Stimulated activated CD4-positive, alpha-beta T cell treated with anti-CD3 and anti-CD28 coated beads, Interleukin-1b, Interleukin-23, amount 100 ng/mL, for 4 hours (primary cell): ENCODE data around the gene LRRK1.
"Not testable (repeated sequence)": the region's sequence is repeated elsewhere in the genome, so short reads cannot be mapped to it uniquely, and the experiment has no call there.

ENCODE experiments used
- DNase-seq, 2 donors: peaks; one replicate each; pipeline ENCODE4 v3.0.0-alpha.2; 2020; ENCODE audit warnings: low read depth in 2 of 2

Gene LRRK1

GRCh38 chr15:101069654-101069973, 150.5 kb downstream of the LRRK1 start:
- DNase-seq, result no peak

DNA sequence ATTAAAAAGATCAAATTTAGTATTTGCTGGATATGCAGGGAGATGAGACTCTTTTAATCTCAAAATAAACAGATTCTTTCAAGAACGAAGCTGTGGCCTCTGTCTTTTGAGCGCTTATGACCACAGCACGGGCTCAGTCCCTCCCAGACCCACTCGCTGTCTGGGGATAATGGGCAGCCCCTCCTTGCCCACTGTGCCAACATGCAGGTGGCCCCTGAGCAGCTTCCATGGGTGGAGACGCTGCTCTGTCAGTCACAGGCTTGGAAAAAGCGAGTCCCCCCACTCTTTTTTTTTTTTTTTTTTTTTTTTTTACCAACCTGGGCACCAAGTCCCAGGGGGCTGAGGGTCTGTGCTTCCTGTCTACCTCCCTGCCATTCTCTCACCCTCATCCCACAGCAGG, 150.9 kb downstream of the LRRK1 start:
- no peak for DNase-seq

DNA sequence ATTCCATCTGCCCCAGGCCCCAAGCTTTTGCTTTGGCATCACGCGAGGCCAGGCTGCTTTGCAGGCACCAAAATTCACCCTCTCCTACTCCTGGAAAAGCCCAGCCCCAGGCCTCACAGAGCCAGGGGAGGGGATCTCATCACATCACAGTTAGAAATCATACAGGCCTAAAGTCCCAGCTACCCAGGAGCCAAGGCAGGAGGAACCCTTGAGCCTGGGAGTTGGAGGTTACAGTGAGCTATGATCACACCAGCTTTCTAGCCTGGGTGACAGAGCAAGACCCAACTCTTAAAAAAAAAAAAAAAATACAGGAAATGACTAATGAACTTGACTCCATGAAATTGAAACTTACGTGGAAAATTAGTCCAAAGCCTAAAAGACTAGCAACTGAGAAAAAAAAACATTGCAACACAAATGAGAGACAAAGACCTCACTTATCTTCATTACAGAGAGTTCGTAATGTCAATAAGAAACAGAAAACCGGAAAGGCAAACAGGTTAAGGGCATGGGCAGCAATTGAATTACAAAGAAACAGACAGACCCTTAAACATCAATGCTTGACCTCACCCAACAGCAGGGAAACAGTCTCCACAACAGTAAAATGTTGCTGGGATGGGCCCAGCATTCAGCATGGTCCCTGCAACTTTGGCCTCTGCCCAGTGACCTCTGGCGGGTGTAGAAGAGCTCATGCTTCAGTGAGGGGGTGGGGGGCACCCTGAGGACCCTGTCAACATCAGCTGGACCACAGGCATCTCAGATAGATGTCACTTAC, 151.5 kb downstream of the LRRK1 start:
- no peak for DNase-seq

- no peak for DNase-seq
Observed at GRCh38 chr15:101071651-101072050, 152.5 kb downstream of the LRRK1 start.

DNA sequence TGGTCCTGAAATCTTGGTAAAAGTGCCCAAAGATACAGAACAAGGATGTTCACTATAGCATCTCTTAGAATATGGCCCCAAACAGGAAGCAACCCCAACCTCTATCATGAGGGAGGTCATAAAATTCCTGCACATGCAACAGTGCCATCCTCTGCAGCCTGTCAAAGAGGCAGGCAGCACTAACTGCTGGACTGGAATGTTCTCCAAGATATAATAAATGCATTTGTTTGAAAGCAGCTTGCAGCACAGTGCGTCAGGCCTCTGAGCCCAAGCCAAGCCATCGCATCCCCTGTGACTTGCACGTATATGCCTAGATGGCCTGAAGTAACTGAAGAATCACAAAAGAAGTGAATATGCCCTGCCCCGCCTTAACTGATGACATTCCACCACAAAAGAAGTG, 153.1 kb downstream of the LRRK1 start:
- DNase-seq, result not testable (repeated sequence)

GRCh38 chr15:101077806-101078668, 158.9 kb downstream of the LRRK1 start:
- not testable (repeated sequence) for DNase-seq

DNA sequence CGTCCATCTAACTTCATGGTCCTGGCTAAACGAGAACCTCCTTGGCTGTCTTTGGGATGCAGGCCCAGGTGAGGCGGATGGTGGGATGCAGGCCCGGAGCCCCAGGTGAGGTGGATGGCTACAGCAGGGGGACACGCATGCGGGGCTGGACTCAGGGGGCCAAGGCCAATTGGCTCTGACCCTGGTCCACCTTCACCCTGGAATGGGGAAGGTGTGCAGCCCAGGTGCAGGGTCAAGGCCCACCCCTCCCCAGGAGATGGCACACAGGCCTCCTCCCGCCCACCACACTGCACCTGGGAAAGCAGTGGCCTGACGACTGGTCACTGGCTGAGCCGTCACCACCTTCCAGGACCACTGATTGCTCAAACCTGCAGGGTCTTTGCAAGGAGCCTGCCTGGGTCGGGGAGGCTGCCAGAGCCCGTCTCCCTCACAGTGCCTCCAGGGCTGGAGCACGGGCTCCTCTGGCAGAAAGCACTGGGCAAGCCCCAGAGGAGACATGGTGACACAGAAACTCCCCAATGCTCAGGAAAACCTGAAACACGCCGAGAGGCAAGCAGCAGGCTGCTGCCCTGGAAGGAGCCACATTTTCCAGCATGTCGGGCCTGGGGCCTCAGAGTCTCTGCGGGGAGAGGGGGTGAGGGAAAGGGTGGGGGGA, 159.6 kb downstream of the LRRK1 start:
- no peak for DNase-seq

DNA sequence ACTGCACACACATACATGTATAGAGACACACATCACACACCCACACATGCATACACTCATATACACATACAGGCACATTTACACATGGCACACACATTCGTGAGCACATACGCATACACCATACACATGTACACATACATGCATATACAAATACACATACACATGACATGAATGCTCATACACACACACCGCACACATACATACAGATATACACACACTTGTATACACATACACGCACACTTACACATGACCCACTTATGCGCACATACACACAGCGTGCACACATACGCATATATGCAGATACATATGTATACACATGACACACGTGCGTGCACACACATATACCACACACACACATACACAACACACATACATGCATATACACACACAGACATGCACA, 162.7 kb downstream of the LRRK1 start:
- DNase-seq, result no peak

- DNase-seq, result no peak
Observed at GRCh38 chr15:101083336-101084045, 164.3 kb downstream of the LRRK1 start.

DNA sequence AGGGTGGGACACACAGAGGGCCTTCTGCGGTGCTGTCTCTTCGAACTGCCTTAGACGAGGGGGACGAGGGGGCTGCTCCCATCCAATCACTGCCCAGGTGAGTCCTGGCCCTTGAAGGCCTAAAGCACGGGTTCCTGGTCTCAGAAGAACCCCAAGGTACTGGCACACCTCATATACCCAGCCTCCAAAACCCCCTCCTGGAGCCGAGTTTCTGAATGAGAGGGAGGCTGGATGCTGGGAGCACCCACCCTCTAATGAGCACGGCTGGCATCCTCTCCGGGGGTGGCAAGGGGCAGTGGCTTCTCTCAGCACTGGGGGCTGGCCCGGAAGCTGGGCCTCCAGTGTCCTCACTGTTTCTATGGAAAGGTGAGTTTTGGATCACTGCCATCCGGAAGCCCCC, 165.6 kb downstream of the LRRK1 start:
- DNase-seq, result no peak

DNA sequence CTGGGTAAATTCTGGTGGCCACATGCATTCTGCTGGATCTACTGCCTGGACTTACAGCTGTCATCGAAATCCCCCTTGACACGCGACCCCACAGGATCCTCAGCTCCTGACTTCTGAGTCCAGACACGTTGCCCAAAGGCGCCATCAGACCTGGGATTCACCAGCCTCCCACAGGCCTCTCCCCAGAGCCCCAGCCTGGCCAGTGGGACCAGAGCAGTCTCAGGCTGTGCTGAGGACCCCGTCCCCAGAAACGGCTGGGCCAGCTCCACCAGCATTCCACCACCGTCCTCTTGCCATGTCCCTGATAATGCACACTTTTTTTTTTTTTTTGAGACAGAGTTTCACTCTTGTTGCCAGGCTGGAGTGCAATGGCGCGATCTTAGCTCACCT, 166.1 kb downstream of the LRRK1 start:
- no peak for DNase-seq

- no peak for DNase-seq
Observed at GRCh38 chr15:101086394-101087171, 167.4 kb downstream of the LRRK1 start.

DNA sequence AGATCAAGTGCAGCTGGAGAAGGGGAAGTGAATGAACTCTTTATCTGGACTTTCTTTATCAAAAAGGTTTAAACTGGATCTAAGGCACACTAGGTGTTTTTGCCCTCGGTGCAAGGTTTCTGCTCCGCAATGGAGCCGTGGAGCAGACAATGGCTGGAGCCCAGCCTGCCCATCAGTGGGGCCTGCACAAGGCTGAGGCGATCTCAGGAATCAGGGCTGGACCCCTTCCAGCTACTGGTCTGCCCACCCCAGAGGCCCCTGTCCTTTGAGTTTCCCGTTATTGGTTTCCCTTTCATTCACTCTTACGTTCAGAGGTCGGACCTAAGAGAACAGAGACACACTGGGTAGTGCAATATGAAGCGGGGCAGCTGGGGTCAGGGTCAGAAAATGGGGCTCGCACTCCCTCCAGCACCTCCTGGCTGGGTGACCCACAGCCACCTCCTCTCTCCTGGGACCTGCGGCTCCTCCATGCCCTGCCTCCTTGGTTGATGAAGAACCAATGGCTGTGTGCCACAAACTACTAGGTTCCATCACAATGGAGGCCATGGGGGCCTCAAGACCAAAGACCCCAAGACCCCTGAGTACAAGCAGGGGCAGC, 168.1 kb downstream of the LRRK1 start:
- DNase-seq, result no peak

DNA sequence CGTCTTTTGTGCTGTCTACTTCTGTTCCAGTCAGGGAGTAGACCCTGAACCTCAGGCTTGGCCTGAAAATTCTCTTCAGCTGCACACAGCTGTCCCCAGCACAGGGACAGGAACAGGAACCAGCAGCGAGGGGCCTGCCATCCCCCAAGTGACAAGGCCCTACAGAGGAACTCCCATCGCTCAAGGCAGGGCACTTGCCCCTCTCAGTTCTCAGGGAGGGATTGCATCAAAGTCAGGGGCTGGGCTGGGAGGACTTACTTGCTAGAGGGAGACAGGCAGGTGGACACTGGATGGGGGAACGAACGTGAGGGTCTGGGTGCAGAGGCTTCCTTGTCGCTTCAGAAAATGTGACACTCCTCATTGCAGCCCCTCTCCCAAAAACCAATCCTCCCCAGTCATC, 169.1 kb downstream of the LRRK1 start:
- no peak for DNase-seq

DNA sequence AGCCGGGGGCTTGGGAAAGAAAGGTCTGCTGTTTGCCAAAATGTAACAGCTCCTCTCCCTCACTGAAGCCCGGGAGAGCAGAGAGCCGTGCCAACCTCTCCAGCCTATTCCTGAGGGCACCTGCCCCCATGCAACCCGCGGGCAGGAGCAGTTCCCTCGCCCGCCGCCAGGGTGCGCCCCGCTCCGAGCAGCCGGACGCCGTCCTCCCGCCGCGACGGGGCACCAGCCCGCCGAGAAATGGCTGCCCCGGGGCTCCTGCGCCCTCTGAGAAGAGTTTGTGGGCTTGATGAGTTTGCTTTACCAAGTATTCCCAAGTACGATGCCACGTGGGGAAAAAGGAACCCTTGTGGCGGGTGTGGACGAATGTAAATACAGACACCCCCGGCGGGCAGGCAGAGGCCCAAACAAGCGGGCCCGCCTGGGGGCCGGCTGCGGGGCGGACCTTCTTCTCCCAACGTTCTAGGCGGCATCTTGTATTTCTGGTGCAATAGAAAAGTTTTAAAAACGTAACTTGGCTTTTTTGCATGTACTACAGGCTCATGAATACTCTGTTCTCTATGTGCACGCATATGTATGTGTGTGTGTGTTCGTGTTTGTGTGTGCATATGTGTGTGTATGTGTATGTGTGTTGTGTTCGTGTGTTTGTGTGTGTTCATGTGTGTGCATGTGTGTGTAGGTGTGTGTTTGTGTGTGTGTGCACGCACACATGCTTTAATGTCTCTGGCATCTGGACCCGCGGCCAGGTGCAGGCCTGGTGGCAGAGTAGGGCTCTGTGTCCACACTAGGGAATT, 169.8 kb downstream of the LRRK1 start:
- peak; percentile 77 to 83 for DNase-seq

DNA sequence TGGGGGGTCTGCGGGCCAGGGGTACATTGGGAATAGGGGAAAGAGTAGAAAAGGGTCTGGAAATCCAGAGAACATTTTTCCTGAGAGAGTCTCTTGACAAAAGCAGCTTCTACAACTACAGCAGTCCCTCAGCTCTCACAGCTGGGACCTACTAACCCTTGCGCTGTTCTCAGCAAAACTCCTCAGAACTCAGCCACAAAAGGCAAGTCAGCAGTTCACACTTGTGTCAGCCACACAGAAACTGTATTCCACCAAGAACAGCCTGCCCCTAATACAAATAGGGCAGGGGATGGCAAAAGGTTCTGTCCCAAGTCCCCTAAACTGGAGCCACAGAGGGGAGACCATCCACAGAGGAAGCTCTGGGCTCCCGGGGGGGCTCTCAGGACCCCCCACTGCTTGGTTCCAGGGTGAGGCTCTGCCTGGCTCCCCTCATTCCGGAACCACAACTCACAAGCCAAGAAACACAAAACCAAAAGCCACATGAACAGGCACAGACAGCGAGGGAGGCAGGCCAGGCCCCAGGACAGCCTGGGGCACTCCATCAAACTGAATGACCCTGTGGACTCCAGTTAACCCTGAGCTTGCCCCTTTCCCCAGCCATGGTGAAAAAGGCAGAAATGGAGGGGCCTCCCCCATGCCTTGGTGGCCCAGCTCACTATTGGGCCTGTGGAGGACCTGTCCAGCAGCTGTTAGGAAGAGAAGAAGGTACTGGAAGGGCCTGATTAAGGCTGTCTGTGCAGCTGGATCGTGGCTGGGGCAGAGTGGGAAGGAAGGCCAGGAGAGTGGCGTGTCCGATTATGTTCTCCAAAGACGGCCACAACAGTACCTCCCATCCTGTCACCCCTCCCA, 170.6 kb downstream of the LRRK1 start:
- DNase-seq, result no peak

- DNase-seq, result no peak
Observed at GRCh38 chr15:101090428-101090790, 171.3 kb downstream of the LRRK1 start.

GRCh38 chr15:101091080-101092017, 172.2 kb downstream of the LRRK1 start:
- no peak for DNase-seq
